GM19043 (cell line): Measurements from ENCODE around the gene ODC1.
"Not testable (repeated sequence)": the region's sequence is repeated elsewhere in the genome, so short reads cannot be mapped to it uniquely, and the experiment has no call there.

Source experiments
- ATAC-seq: cut with Tn5 transposase; IDR thresholded peaks from one replicate; pipeline ENCODE4 v1.9.1; 2021; ENCODE audit warnings: low read depth; ENCODE audit not compliant: unreplicated experiment

ODC1 gene

DNA sequence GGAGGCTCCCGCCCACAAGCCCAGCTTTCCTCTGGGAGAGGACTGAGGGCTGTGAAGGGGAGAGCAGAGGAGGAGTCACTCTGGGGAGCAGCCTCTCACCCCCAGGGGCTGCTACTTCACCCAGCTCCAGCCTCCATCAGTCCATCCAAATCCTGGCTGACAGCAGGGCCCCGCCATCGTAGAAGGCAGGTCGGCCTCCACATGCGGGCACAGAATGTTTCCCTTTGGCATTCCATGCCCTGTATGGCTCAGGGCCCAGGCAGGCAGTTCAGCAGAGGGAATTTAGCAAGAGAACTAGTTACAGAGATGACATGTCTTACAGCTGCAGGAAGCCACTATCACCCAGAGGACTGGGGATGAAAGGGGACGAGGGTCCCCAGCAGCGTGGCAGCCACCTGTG is 6.4 kb upstream of the ODC1 start:
- ATAC-seq: no peak

DNA sequence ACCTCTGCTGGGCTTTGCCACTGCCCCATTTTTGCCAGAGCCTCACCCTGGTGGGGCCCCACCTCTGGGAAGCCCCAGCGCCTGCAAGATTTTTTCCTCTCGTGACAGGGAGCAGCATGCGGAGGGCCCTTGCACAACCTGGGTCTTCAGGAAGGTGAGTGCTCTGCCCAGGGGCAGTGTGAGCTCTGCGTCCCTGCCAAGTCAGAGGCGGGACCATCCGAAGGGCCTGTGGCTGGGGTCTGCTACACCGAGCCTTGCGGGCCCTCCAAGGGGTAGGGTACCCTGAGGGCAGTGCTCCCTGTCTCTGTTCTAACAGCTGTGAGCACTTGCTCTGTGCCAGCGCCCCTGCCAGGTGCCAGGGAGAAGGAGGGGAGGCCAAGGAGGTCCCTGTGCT is 5.8 kb upstream of the ODC1 start:
- no peak for ATAC-seq

DNA sequence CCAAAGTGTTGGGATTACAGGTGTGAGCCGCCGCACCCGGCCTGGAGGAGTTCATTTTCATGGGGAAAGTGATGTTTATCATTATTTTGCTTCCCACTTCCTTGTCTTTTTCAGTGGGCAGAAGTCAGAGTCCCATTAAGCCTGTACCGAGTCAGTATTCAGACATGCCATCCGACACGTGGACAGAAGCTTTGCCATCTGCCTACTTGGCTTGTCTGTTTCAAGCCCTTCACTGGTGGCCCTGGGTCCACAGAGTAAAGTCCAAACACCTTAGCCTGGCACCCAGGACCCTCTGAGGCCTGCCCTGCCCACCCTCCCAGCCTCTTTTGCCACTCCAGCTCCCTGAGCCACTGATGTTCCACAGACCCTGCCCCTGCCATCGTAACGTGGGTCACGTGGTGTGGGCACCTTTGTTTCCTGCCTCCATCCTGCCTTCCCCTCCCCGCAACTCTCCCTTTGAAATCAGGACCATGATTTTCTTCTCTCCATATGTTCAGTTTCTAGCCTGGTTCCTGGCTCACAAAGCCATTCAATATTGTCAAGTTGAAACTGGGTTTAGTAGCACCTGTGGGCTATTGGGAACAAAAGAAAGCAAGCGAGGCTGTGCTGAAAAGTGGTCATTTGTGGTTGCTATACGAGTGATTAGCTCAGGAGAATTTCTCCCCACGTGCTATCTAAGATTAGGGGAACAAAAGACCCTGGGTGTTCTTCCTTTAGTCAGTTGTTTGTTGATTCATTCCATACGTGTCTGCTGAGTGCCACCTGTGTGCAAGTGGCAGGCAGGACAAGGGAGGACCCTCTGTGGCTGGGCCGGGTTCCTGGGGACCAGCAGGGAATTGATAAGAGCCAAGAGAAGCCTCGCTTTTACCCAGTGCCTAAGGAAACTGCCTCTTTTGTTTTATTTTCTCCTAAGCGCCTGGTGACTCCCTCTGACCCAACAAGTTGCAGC is 5.1 kb upstream of the ODC1 start:
- no peak for ATAC-seq

DNA sequence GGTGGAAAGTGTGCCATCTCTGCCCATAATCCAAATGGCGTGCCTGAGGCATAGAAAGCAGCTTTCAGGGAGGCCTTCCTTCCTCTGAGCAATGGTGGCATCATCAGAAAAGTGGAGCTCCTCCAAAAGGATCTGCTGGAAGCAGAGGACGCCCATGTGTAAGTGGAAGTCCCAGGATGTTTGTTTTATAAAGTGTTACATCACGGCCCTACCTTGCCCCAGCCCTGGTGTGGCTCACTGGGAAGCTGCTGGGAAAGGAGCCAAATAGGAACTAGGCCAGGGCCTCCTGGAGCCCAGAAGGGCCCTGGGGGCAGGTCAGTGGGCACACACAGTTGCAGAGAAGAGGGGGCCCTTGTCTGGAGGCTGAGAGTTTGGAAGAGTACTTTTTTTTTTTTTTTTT is 4.2 kb upstream of the ODC1 start:
- ATAC-seq: no peak

DNA sequence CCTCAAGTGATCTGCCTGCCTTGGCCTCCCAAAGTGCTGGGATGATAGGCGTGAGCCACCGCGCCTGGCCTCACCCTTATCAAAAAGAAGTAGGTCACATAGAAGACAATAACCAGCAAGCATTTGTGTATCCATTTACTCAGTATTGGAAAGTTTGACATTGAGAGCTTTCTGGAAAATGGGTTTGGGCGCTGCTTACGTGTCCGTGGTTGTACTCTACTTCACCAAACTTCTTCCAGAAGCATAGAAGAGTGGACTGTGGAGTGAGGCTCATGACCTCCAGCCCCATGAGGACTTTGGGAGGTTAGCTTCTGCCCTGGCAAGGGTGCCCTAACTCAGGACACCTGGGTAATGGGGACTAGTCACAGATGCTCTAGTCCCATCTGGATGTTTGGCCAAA is 3.7 kb upstream of the ODC1 start:
- no peak for ATAC-seq

DNA sequence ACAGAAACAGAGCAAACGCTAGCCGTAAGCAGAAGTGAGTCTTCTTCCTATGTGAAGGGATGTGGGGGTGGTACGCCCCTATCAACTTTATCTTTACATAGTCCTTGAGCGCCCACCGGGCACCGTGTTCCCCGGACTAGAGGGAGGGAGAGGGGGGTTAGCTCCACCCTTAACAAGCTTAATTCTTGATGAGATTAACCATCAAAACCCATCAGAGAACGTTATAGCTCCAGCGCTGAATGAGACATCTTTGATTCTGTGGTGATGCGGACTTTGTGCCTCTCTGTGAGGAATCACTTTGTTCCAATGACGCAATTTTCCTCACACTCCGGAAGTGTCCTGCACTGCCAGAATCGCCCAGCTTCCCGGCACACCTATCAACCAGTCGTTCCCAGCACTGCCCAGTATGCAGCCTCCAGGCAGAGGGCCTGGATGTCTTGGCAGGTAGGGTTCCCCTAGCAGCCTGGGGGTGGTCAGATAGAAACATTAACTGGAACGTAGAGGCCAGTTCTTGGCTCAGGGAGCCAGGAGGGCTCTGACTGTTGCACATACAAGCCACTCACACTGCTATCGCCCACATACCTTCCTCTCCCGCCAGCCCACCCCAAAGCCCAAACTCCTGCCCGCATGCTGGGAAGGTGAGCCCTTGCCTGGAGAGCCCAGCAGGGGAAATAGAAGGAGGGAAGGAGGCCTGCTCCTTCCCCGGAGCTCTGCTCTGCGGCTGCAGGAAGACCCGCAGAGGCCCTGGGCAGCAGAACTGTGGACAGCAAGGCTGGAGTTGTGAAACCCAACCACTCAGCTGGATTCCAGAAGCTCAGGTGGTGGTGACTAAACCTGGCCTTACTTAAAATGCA is 1.9 kb upstream of the ODC1 start:
- ATAC-seq: no peak

DNA sequence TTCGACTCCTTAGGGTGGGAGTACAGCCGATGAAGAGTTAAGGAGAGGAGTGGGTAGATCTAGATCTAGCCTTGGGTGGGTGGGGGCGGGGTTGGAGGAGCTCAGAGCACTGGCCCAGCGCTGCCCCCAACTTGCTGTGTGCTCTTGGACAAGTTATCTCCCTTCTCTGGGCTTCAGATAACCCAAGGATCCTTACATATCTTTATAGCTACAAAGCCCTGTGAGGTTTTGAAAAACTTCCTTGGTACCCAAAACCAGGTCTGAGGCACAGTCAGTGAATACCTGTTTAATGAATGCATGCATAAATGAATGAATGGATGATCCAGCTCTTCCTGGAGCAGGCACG is 1.3 kb upstream of the ODC1 start:
- ATAC-seq: no peak

DNA sequence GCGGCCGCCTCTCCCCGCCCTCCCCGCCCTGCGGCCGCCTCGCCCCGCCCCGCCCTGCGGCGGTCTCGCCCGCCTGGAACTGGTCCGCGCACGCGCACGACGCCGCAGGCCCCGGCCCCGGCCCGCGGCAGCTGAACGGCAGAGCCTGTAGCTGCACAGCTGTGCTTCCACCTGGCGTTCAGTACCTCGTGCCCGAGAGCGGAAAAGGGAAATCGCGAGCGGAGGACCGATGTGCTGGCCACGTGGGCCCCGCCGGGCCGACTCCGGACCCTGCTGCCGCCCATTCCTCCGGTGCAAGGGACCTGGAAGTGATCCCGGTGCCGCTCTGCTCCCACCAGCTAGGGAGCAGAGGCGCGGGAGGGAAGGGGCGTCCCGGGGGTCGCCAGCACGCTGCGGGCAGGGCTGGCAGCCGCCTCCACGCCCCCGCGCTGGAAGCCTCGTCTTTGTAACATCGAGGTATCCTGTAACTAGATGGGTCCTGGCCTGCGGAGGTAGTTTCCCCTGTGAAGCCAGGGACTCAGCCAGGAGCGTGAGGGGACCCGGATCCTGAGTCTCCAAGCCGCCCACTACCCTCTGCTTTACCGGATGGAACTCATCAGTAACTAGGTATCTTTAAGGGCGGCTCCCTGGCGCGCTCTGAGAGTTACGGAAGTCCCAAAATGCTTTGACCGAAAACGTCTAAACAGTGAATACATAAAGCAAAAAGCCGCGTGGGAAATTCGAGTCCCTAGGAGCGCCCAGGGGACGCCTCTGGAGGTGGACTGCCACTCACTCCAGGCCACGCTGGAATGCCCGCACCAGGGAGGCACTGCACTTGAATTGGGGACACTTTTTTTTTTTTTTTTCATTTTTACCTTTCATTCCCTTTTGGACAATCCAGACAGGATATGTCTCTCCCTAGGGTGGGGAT is 704 bp upstream of the ODC1 start:
- peak; percentile 58 for ATAC-seq

DNA sequence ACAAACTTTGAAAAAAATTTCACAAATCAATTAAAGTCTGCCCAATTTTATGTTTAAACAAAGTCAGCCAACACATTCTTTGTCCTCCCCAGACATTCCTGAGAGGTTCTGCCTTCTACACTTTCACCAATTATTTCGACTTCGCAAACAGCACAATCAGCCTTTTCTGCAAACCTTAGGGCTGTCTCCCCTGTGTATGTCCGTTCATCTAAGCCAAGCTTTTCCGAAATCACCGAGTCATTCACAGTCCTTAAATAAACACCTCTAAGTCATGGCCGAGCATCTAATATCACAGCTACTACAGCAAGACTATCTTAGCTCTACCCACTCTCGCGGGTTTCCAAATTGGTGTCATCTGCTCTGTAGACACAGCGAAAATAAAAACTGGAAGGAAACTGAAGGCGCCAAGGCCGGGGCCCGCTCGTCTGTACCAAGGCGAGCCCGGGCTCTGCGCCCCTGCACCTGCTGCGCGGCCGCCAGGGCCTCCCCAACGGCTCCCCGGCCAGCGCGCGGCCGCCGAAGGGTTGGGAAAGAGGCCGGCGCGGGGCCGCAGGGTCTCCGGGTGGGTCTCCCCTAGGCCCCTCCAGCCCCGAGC is 730 bp downstream of the ODC1 start:
- ATAC-seq: peak; percentile 24

DNA sequence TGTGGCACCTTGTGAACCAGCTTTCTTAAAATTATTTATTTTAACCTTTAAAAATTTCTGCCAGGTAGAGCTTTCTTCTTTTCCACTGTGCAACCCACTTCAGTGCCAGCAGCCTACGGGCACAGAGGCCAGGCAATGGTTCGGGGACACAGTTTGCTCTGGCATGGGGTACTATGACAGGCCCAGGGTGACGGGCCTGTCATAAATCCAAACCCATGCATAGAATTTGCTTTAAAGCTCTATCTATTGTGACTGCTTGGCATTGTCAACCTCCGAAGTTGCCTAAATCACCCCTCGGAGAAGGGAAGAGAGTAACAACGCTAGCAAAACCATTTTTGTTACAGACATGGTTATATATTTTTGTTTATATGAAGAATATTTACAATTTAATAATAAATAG is 1.5 kb downstream of the ODC1 start:
- ATAC-seq: no peak

DNA sequence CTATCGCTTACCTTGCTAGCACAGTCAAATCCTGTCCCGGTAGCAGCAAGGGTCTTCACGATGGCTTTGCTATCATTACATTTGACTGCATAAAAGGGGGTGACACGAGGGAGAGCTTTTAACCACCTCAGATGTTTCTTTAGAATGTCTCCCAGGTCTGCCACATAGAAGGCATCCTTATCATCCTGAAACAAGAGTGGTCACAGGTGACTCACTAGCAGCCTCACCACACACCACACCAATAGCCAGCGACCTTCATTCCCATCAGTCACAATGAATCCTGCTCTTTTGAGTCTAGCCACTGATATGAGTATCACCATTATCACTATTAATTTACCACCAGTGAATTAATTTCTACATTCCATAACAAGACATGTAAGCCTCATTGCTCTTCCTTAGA is 3.7 kb downstream of the ODC1 start:
- no peak for ATAC-seq

DNA sequence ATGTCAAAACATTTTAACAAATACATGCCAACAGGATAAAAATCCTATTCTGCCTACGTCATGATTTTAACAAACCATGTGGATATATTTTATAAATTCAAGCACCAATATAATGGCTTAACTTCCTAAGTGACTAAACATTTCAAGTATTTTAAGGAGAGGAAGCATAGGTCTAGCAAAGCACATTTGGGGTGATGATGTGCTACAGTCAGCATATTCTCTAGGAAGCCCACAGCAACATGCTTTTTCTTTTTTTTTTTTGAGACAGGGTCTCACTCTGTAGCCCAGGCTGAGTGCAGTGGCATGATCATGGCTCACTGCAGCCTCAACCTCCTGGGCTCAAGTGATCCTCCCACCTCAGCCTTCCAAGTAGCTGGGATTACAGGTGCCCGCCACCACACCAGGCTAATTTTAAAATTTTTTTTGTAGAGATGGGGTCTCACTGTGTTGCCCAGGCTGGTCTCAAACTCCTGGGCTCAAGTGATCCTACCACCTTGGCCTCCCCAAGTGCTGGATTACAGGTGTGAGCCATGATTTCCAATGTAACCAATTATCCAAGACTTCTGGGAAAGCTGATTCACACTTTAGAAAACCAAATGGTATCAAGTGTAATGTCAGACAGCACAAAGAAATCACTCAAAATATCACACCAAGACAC is 5.5 kb downstream of the ODC1 start:
- ATAC-seq: not testable (repeated sequence)

DNA sequence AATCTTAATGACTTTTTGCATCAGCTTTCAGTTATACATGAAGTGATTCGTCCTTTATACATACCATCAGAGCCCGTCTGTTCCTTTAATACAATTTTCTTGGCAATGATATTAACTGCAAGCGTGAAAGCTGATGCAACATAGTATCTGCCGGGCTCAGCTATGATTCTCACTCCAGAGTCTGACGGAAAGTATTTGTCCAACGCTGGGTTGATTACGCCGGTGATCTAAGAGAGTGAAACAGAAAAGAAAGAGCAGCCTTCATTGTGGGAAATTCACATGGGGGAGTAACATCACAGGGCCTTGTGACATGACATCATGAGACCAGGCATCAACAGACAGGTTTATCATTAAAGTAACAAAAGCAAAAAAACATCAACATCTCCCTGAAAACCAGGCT is 6.2 kb downstream of the ODC1 start:
- no peak for ATAC-seq

DNA sequence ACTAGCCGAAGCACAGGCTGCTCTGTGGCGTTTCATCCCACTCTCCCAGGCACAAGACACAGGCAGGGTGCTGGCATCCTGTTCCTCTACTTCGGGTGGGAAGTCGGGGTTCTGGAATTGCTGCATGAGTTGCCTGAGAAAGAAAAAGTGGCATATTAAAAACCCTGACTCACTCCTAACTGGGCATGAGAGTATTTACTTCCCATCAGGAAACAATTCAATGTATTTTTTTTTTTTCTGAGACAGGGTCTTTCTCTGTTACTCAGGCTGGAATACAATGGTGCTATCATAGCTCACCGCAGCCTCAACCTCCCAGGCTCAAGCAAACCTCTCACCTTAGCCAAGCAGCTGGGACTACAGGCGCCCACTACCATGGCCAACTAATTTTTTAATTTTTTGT is 7.4 kb downstream of the ODC1 start:
- ATAC-seq: no peak

DNA sequence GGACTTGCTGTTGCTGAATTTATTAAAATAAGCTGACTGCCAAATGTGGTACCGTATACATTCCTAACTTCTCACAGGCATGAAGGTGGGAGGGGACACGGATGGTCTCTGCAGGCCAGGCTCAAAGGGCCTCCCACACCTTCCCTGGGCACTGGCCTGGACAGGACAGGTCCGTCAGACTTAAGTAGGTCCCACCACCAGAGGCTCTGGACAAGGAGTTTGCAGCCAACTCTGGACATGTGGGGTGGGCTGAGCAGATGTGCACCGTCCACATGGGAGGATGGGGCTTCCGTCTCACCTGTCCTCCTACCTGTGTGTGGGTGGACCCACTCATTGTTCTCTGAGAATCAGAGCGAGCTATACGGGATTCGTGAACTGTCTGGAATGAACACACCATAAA is 8.2 kb downstream of the ODC1 start:
- ATAC-seq: no peak

DNA sequence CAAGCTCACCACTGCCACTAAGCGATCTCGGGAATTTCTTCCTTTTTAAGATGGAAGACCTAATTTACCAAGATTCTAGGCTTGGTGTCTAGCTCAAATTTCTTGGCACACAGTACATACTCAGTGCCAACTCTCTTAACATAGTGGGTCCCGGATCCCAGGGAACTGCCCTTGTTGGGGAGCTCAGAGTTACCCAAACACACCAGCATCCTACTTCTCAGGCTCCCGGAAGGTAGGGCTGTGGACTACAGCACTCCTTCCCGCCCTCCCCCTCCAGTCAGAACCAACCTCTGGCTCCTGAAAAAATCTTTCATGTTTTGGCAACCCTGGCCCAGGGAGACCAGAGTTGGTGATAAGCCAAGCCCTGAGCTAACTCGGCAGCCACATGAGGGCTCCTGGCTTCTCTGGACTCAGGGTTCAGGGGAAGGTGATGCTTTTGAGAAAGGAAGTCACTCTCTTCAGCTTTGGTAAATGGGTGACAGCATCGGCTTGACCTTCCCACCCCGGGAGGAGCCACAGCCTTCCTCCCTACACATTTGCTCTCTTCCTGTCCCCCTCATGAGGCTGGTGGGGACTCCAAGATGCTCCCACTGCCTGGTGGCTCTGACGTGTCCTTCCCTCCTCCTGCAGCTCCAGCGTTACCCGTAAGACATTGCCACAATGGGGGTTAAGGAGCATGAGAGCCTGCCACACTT is 8.8 kb downstream of the ODC1 start:
- ATAC-seq: no peak

DNA sequence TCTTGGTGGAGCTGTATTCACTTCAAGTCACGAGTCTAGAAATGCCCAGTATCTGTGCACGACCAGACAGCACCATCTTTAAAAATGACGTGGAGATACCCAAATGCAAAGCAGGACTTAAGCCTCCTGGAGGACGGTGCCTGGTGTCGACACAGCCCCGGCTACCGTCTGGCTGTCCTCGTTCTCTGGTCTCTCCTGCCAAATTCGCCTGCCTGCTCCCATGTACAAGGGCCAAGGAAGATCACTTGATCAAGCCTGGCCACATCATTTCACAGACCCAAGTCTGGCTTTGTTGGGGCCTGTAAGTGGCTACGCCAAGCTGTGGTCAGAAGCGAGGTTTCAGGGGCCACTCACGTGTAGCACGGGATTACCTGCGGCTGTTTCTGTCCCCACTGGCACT is 9.4 kb downstream of the ODC1 start:
- no peak for ATAC-seq

DNA sequence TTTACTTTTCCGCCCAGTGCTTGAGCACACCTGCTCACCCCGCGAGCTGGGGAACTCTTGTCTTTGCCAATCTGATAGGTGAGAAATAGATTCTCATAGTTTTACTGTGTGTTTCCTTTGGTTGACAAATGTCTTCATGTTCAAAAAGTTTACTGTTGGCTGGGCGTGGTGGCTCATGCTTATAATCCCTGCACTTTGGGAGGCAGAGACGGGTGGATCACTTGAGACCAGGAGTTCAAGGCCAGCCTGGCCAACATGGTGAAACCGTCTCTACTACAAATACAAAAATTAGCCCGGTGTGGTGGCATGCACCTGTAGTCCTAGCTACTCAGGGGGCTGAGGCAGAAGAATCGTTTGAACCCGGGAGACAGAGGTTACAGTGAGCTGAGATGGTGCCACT is 10.3 kb downstream of the ODC1 start:
- no peak for ATAC-seq

DNA sequence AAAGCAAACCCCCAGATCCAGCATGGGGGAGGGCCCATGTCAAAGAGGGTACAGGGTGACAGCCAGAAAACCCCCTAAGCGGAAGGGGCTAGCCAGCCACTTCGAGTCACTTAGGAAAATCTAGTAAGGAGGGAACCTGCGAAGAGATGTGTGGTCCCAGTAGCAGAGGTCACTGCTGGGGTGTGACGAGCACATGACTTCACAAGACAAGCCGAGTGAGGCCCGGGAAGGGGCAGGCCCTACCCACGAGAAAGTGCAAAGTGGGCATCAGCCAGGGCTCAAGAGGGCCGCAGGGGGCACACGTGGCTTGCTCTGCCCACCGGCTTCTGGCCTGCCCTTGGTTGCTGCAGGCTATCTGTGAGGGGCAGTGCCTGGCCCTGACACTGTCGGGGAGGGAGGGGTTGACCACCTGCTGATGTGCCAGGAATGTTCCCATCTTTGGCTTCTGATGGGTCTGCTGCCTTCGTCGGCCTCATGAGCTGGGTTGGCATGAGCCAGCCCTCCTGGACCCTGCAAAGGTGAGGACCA is 11.5 kb downstream of the ODC1 start:
- ATAC-seq: no peak
